Glutamatergic neuron (in vitro differentiated cells): Measurements from ENCODE around the gene ISM2. TPM values are rescaled to one million over a fixed set of nuclear protein-coding genes. Genes with fewer than 3 reads are reported as not detected.

Source experiments
- DNase-seq: peaks from one replicate; pipeline ENCODE4 v3.0.0; 2022
- H3K27ac Mint-ChIP-seq: one replicate; pipeline ENCODE4 v1.8.0; 2020; ENCODE audit warnings: mild to moderate bottlenecking, mixed read lengths, inconsistent platforms; ENCODE audit not compliant: unreplicated experiment
- H3K27me3 Mint-ChIP-seq: one replicate; pipeline ENCODE4 v1.8.0; 2020; ENCODE audit warnings: mild to moderate bottlenecking, moderate library complexity, mixed read lengths, inconsistent platforms; ENCODE audit not compliant: unreplicated experiment
- H3K36me3 Mint-ChIP-seq: one replicate; pipeline ENCODE4 v1.8.0; 2020; ENCODE audit warnings: mild to moderate bottlenecking, mixed read lengths, inconsistent platforms; ENCODE audit not compliant: unreplicated experiment
- H3K4me1 Mint-ChIP-seq: one replicate; pipeline ENCODE4 v1.8.0; 2020; ENCODE audit warnings: mild to moderate bottlenecking, low read depth, mixed read lengths, inconsistent platforms; ENCODE audit not compliant: unreplicated experiment
- H3K4me3 Mint-ChIP-seq: one replicate; pipeline ENCODE4 v1.8.0; 2020; ENCODE audit warnings: mild to moderate bottlenecking, mixed read lengths, inconsistent platforms; ENCODE audit not compliant: unreplicated experiment
- H3K9me3 Mint-ChIP-seq: one replicate; pipeline ENCODE4 v1.8.0; 2020; ENCODE audit warnings: mild to moderate bottlenecking, moderate library complexity, mixed read lengths, inconsistent platforms; ENCODE audit not compliant: unreplicated experiment
- CTCF ChIP-seq: fragments of 200-600 bp; sonication (generic); IDR thresholded peaks from one replicate; pipeline ENCODE4 v1.5.0; 2021; ENCODE audit not compliant: partially characterized antibody, unreplicated experiment
- total RNA-seq: library from RNA; stranded (reverse); fragmentation: NEBNext Ultra II Directional; extraction: Animal tissue kit (Norgen Biotek cat#: 25700); gene quantifications from one replicate; pipeline ENCODE4 v1.2.1, GENCODE V29; 2021; ENCODE audit not compliant: unreplicated experiment

Gene ISM2
- total RNA-seq, 1 donor from 2014 or later = not detected

DNA sequence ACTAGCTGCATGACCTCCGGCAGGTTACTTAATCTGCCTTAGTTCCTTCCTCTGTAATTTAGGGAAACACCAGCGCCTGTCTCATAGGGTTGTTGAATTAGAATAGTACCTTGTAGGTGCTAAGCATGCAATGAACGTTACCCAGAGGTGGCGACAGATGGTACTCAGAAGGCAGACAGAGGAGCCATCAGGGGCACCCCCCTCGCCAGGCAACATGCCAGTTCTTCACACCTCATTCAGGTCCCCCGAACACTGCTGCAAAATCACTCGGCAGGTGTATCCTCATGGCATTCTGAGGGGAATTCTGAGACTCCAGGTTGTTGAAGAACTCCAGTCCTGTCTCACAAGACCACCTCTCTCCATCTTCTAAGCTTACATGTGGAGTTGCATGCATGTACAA lies 10.1 kb downstream of the ISM2 start:
- TF ChIP-seq CTCF = no peak

GRCh38 chr14:77485901-77486678 lies 12.5 kb downstream of the ISM2 start:
- H3K27ac Mint-ChIP-seq = no peak overlapping the region
- DNase-seq = no peak
- no peaks in the 10 kb centered on the region for H3K4me1 Mint-ChIP-seq
- no peaks in the 10 kb centered on the region for H3K9me3 Mint-ChIP-seq
- TF ChIP-seq CTCF = no peak
- no peaks in the 10 kb centered on the region for H3K27me3 Mint-ChIP-seq
- no peak overlapping the region for H3K4me3 Mint-ChIP-seq
- no peaks in the 10 kb centered on the region for H3K36me3 Mint-ChIP-seq

More for the DNA sequence above, 10.1 kb downstream of the ISM2 start:
- Mint-ChIP-seq H3K9me3 (no peaks in the 10 kb centered on the region), H3K4me3 (no peak overlapping the region), H3K36me3 (no peaks in the 10 kb centered on the region), H3K27me3 (no peaks in the 10 kb centered on the region), H3K27ac (no peak overlapping the region), H3K4me1 (no peaks in the 10 kb centered on the region)
- DNase-seq = no peak

DNA sequence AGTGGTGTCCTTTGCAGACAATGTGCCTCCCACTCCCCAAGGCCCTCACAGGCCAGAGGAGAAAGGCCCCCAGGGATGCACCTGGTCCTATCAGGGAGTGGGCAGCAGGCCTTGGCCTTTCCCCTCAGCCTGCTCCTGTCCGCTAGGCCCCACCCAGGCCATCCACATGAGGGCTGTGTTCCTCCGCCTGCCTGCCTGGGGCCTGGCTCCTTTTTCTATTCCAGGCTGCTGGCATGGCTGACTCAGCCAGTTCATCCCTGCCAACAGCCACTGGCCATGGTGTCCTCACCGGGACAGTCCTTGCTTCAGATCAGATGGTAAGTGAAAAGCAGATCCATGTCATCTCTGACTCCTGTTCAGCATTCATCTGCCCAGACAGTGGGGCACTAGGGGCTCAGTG lies 13.4 kb downstream of the ISM2 start:
- H3K27ac Mint-ChIP-seq = no peak overlapping the region

DNA sequence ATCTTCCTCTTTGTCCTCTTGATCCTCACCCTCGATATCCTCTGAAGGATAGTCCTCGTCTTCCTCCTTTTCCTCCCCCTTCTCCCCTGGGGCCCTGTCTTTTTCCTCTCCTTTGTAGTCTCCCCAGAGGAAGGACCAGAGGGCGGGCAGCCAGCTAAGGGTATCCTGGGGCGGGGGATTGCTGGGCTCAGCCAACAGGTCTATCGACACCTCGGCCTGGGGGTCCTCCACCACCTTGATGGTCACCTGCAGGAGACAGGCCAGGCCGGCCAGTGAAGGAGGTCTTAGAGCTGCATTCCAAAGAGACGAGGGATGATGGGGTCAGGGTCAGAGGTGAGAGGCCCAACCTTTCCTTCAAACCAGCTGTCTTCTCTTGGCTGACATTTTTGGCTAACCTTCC lies 16.2 kb downstream of the ISM2 start:
- Mint-ChIP-seq H3K4me1 (no peaks in the 10 kb centered on the region), H3K9me3 (no peaks in the 10 kb centered on the region), H3K27me3 (no peaks in the 10 kb centered on the region), H3K36me3 (no peaks in the 10 kb centered on the region), H3K4me3 (no peak overlapping the region), H3K27ac (no peak overlapping the region)
- DNase-seq = no peak
- TF ChIP-seq CTCF = no peak

More for the DNA sequence above, 13.4 kb downstream of the ISM2 start:
- TF ChIP-seq CTCF = no peak
- H3K9me3 Mint-ChIP-seq = no peaks in the 10 kb centered on the region
- DNase-seq = no peak
- H3K4me1 Mint-ChIP-seq = no peaks in the 10 kb centered on the region
- no peaks in the 10 kb centered on the region for H3K36me3 Mint-ChIP-seq
- H3K4me3 Mint-ChIP-seq = no peak overlapping the region
- no peaks in the 10 kb centered on the region for H3K27me3 Mint-ChIP-seq

GRCh38 chr14:77478796-77479195 lies 19.8 kb downstream of the ISM2 start:
- Mint-ChIP-seq H3K9me3 (peaks cover 1% of the 10 kb centered on the region), H3K27ac (no peak overlapping the region), H3K4me3 (no peak overlapping the region), H3K4me1 (peaks cover 9% of the 10 kb centered on the region), H3K36me3 (no peaks in the 10 kb centered on the region), H3K27me3 (peaks cover 4% of the 10 kb centered on the region)
- no peak for TF ChIP-seq CTCF
- DNase-seq = no peak
